Measurements from ENCODE around the gene UCKL1.

UCKL1 gene

GRCh38 chr20:63952210-63952535, 4.0 kb downstream of the UCKL1 start:
- peaks cover 90% of the 10 kb centered on the region for H3K79me2 ChIP-seq (ENCODE audit: low read length)
- peaks cover 28% of the 10 kb centered on the region for H3F3A ChIP-seq (ENCODE audit: insufficient read depth, low read length)
- H3K9me3 ChIP-seq (replicated peaks; ENCODE audit: insufficient read depth, low read length): no peaks in the 10 kb centered on the region
- H3K9ac ChIP-seq (ENCODE audit: low read length): peak overlapping the region; percentile 50; the same call in 1 of the 2 replicates
- TF ChIP-seq EZH2phosphoT487 (IDR thresholded peaks at IDR 0.05; ENCODE audit: low read length) (no peak), CTCF (IDR thresholded peaks at IDR 0.05; ENCODE audit: low read length) (no peak), EZH2 (optimal IDR thresholded peaks at IDR 0.05; ENCODE audit: low read depth, low read length) (no peak)
- peaks cover 38% of the 10 kb centered on the region for H3K4me1 ChIP-seq (ENCODE audit: low read length)
- H3K4me3 ChIP-seq (ENCODE audit: low read length): peak overlapping the region; percentile 45; the same call in 1 of the 2 replicates
- H3K36me3 ChIP-seq (replicated peaks; ENCODE audit: insufficient read depth, low read length): no peaks in the 10 kb centered on the region
- peaks cover 26% of the 10 kb centered on the region; the same call in 1 of the 2 replicates for H4K20me1 ChIP-seq (ENCODE audit: insufficient read depth, low read length)
- H3K4me2 ChIP-seq (ENCODE audit: low read depth, low read length): peak overlapping the region; percentile 99; the same call in 1 of the 2 replicates
- no peak overlapping the region for H2AFZ ChIP-seq (ENCODE audit: low read length)
- no peak for DNase-seq
- no peaks in the 10 kb centered on the region for H3K9me2 ChIP-seq (replicated peaks; ENCODE audit: insufficient read depth, low read length)
- no peaks in the 10 kb centered on the region for H3K27me3 ChIP-seq (replicated peaks; ENCODE audit: insufficient read depth, low read length)
- peak overlapping the region; percentile 74 for H3K27ac ChIP-seq (ENCODE audit: low read length)

GRCh38 chr20:63951398-63952209, 4.6 kb downstream of the UCKL1 start:
- Histone ChIP-seq H3K4me1 (ENCODE audit: low read length) (peaks cover 38% of the 10 kb centered on the region), H4K20me1 (ENCODE audit: insufficient read depth, low read length) (peaks cover 26% of the 10 kb centered on the region; the same call in 1 of the 2 replicates), H3K27me3 (replicated peaks; ENCODE audit: insufficient read depth, low read length) (no peaks in the 10 kb centered on the region), H3K9me3 (replicated peaks; ENCODE audit: insufficient read depth, low read length) (no peaks in the 10 kb centered on the region), H3K9ac (ENCODE audit: low read length) (peak overlapping the region; percentile 50), H3K27ac (ENCODE audit: low read length) (peak overlapping the region; percentile 74), H3K4me3 (ENCODE audit: low read length) (peak overlapping the region; percentile 45), H3K36me3 (replicated peaks; ENCODE audit: insufficient read depth, low read length) (no peaks in the 10 kb centered on the region), H3K79me2 (ENCODE audit: low read length) (peaks cover 95% of the 10 kb centered on the region), H3K9me2 (replicated peaks; ENCODE audit: insufficient read depth, low read length) (no peaks in the 10 kb centered on the region), H3K4me2 (ENCODE audit: low read depth, low read length) (peak overlapping the region; percentile 99), H2AFZ (ENCODE audit: low read length) (no peak overlapping the region), H3F3A (ENCODE audit: insufficient read depth, low read length) (peaks cover 22% of the 10 kb centered on the region)
- TF ChIP-seq EZH2 (optimal IDR thresholded peaks at IDR 0.05; ENCODE audit: low read depth, low read length) (no peak), EZH2phosphoT487 (IDR thresholded peaks at IDR 0.05; ENCODE audit: low read length) (no peak), CTCF (IDR thresholded peaks at IDR 0.05; ENCODE audit: low read length) (no peak)
- DNase-seq: peak; percentile 71

GRCh38 chr20:63950701-63951397, 5.4 kb downstream of the UCKL1 start:
- no peak for DNase-seq
- Histone ChIP-seq H3K27ac (ENCODE audit: low read length) (peak overlapping the region; percentile 74), H4K20me1 (ENCODE audit: insufficient read depth, low read length) (peaks cover 26% of the 10 kb centered on the region; the same call in 1 of the 2 replicates), H3F3A (ENCODE audit: insufficient read depth, low read length) (peaks cover 22% of the 10 kb centered on the region), H3K9ac (ENCODE audit: low read length) (peak overlapping the region; percentile 50), H3K27me3 (replicated peaks; ENCODE audit: insufficient read depth, low read length) (no peaks in the 10 kb centered on the region), H3K79me2 (ENCODE audit: low read length) (peaks cover 99% of the 10 kb centered on the region), H3K4me2 (ENCODE audit: low read depth, low read length) (peak overlapping the region; percentile 99), H3K4me1 (ENCODE audit: low read length) (peaks cover 38% of the 10 kb centered on the region), H3K9me2 (replicated peaks; ENCODE audit: insufficient read depth, low read length) (no peaks in the 10 kb centered on the region), H3K9me3 (replicated peaks; ENCODE audit: insufficient read depth, low read length) (no peaks in the 10 kb centered on the region), H3K4me3 (ENCODE audit: low read length) (peak overlapping the region; percentile 45), H2AFZ (ENCODE audit: low read length) (no peak overlapping the region), H3K36me3 (replicated peaks; ENCODE audit: insufficient read depth, low read length) (no peaks in the 10 kb centered on the region)
- TF ChIP-seq CTCF (IDR thresholded peaks at IDR 0.05; ENCODE audit: low read length) (no peak), EZH2 (optimal IDR thresholded peaks at IDR 0.05; ENCODE audit: low read depth, low read length) (no peak), EZH2phosphoT487 (IDR thresholded peaks at IDR 0.05; ENCODE audit: low read length) (no peak)
